Right lobe of liver (tissue), 6 donors: ENCODE data around the gene ATL2. TPM values are rescaled to one million over a fixed set of nuclear protein-coding genes. Genes with fewer than 3 reads are reported as not detected.

Experiments
- ATAC-seq, 4 donors: fragments of 200-7000 bp; cut with Tn5 transposase; one replicate each; pipeline ENCODE4 v1.9.1; 2020; ENCODE audit warnings: mild to moderate bottlenecking in 4 of 4, moderate library complexity in 4 of 4
- DNase-seq, 3 donors: peaks; one replicate each; pipeline ENCODE4 v3.0.0-alpha.2; 2020
- H3K27ac ChIP-seq, 3 donors: fragments of 200-600 bp; one replicate each; pipeline ENCODE4 v1.8.0; 2022
- H3K27me3 ChIP-seq, 2 donors: fragments of 200-600 bp; one replicate each; pipeline ENCODE4 v1.8.0; 2022
- H3K36me3 ChIP-seq, 4 donors: fragments of 200-600 bp; sonication (generic) in 1 of 4; one replicate each; pipeline versions ENCODE4 v1.5.1 to v1.8.0; 2017 to 2022; ENCODE audit warnings: control low read depth in 1 of 4
- H3K4me1 ChIP-seq, 4 donors: fragments of 200-600 bp; sonication (generic) in 1 of 4; one replicate each; pipeline versions ENCODE4 v1.5.1 to v1.8.0; 2017 to 2022; ENCODE audit warnings: control low read depth in 1 of 4
- H3K4me3 ChIP-seq, 3 donors: fragments of 200-600 bp; one replicate each; pipeline ENCODE4 v1.8.0; 2022
- H3K9me3 ChIP-seq, 4 donors: fragments of 200-600 bp; sonication (generic) in 1 of 4; one replicate each; pipeline versions ENCODE4 v1.5.1 to v1.8.0; 2017 to 2022; ENCODE audit warnings: control low read depth in 1 of 4
- POLR2A ChIP-seq: fragments of 450-650 bp; IDR thresholded peaks from one replicate; pipeline ENCODE4 v1.6.1; 2017; ENCODE audit warnings: antibody characterized with exemption, mild to moderate bottlenecking
- WGBS: methylation state at CpG from one replicate; pipeline ENCODE4 v1.1.6; 2018; ENCODE audit warnings: low coverage, low lambda C conversion rate; ENCODE audit not compliant: insufficient coverage; ENCODE audit errors: missing lambda C conversion rate; 5-methylcytosine and 5-hydroxymethylcytosine counted together
- intact Hi-C, 2 donors: fragments of 100-400 bp; cut with DNase I; formaldehyde crosslinking; loops; one replicate each; pipeline versions ENCODE4 v1.11.2 to v1.14.1; 2022
- total RNA-seq, 6 experiments: library from RNA; depleted of rRNA in 2 of 6; stranded (reverse); fragments of >200 nt in 2 of 6; fragmentation: NEBNext Ultra II Directional in 3 of 6; extraction: Animal tissue kit (Norgen Biotek cat#: 25700) in 3 of 6; gene quantifications; one replicate each; pipeline versions ENCODE4 v1.1.0 to v1.2.4, GENCODE V29; 2016 to 2023
- TF ChIP-seq, protein P1 (sequence below), 4 donors: fragments of 200-600 bp in 3 of 4; fragments of 450-650 bp in 1 of 4; IDR thresholded peaks; one replicate each; pipeline versions ENCODE4 v1.5.1 to v1.8.0; 2016 to 2022; ENCODE audit warnings: antibody characterized with exemption in 4 of 4, mild to moderate bottlenecking in 2 of 4
- donor health status: DM: no; HTN: yes; CAD: no.
- donor health status: DM: no; HTN: no; CAD: no.
- donor health status: DM: no; HTN: no; CAD: no.
- donor health status: DM: no; HTN: yes; CAD: no.
- donor health status: DM: no; HTN: yes; CAD: no.

Gene ATL2
- total RNA-seq, 6 experiments from 2014 or later: 39.1 to 57.5 (median 46.3) TPM

DNA sequence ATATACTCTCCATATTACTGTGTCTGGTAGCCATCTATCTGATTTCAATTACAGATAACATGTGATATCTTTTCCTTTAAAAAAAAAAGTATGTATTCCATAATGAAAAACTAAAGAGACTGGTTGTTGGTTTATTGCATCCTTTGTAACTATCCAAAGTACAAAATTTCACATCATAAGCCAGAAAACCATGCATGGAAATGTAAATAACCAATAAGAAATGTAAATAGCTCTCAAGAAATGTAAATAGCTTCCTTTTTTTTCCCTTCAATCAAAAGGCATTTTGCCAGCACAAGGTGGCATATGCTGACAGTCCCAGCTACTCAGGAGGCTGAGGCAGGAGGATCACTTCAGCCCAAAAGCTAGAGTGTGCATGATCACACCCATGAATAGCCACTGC, 59.3 kb downstream of the ATL2 start:
- TF ChIP-seq, protein P1, sequence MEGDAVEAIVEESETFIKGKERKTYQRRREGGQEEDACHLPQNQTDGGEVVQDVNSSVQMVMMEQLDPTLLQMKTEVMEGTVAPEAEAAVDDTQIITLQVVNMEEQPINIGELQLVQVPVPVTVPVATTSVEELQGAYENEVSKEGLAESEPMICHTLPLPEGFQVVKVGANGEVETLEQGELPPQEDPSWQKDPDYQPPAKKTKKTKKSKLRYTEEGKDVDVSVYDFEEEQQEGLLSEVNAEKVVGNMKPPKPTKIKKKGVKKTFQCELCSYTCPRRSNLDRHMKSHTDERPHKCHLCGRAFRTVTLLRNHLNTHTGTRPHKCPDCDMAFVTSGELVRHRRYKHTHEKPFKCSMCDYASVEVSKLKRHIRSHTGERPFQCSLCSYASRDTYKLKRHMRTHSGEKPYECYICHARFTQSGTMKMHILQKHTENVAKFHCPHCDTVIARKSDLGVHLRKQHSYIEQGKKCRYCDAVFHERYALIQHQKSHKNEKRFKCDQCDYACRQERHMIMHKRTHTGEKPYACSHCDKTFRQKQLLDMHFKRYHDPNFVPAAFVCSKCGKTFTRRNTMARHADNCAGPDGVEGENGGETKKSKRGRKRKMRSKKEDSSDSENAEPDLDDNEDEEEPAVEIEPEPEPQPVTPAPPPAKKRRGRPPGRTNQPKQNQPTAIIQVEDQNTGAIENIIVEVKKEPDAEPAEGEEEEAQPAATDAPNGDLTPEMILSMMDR (IDR thresholded peaks at IDR 0.05): no peak
- TF ChIP-seq POLR2A: no peak
- DNase-seq: no peak
- intact Hi-C loops: no loop called here
- Histone ChIP-seq H3K27me3 (no peaks in the 10 kb centered on the region), H3K4me3 (no peak overlapping the region), H3K36me3 (peaks cover 0 to 37% (median 11%) of the 10 kb centered on the region in 4 donors), H3K27ac (no peak overlapping the region), H3K4me1 (no peaks in the 10 kb centered on the region), H3K9me3 (no peaks in the 10 kb centered on the region)
- ATAC-seq: no peak

DNA sequence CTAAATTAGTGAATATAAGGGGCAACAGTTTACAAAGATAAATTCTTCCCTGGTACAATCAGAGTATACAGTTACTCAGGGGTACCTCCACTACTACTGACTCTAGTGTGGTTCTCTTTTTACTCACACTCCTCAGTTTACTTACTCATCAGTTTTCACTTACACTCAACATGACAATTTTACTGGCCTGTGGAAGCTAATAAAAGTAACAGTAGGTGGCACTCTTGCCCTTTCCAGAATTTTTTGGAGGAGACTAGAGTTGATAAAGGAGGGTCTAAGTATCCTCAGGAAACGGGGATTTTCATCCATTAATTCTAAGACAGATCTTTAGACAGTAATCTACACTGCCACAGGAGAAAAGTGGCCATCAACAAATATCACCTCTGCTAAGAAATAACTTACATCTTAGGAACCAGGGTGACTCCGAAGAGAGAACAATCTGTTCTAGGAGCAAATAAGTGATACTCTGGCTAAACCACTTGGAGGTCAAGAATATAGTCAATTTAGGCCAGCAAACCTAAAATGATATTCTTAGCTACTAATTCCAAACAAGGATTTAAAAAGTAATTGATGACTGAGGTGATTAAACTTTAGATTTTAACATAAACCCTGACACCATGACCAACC, 61.3 kb downstream of the ATL2 start:
- Histone ChIP-seq H3K9me3 (no peaks in the 10 kb centered on the region), H3K4me3 (no peak overlapping the region), H3K4me1 (no peaks in the 10 kb centered on the region), H3K36me3 (peaks cover 0 to 46% (median 16%) of the 10 kb centered on the region in 4 donors), H3K27me3 (no peaks in the 10 kb centered on the region), H3K27ac (no peak overlapping the region)
- intact Hi-C loops: no loop called here
- no peak for DNase-seq
- TF ChIP-seq POLR2A: no peak
- TF ChIP-seq, protein P1 (IDR thresholded peaks at IDR 0.05): peak; percentile 72 to 78 (median 76)
- WGBS: 51% methylated on average over 2 of the region's 2 CpGs
- ATAC-seq: peak; percentile 73 to 85 (median 78)

DNA sequence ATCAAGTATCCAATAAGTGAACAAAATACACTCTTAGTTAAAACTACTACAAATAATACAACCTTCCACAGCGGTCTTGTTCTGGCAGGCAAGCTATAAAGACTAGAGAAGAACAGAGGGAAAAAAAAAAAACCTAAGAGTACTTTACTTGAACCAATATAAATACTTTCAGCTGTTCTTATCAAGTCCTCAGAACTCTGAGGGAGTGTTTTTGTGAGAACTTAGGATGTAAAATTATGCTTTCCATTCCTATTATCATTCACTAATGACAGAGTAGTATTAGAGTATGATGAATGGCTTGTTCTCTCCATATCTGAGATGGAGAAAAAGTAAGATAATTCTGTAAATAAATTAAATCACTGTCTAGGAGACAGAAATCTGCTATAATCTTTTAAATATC, 68.3 kb downstream of the ATL2 start:
- Histone ChIP-seq H3K4me1 (no peaks in the 10 kb centered on the region), H3K9me3 (no peaks in the 10 kb centered on the region), H3K27ac (no peak overlapping the region), H3K36me3 (peaks cover 0 to 39% (median 15%) of the 10 kb centered on the region in 4 donors), H3K27me3 (no peaks in the 10 kb centered on the region), H3K4me3 (no peak overlapping the region)
- ATAC-seq (no peak), DNase-seq (no peak)
- no peak for TF ChIP-seq POLR2A
- TF ChIP-seq, protein P1 (IDR thresholded peaks at IDR 0.05): no peak
- WGBS: 100% methylated on average over 1 of the region's 1 CpG
- intact Hi-C loops: no loop called here

DNA sequence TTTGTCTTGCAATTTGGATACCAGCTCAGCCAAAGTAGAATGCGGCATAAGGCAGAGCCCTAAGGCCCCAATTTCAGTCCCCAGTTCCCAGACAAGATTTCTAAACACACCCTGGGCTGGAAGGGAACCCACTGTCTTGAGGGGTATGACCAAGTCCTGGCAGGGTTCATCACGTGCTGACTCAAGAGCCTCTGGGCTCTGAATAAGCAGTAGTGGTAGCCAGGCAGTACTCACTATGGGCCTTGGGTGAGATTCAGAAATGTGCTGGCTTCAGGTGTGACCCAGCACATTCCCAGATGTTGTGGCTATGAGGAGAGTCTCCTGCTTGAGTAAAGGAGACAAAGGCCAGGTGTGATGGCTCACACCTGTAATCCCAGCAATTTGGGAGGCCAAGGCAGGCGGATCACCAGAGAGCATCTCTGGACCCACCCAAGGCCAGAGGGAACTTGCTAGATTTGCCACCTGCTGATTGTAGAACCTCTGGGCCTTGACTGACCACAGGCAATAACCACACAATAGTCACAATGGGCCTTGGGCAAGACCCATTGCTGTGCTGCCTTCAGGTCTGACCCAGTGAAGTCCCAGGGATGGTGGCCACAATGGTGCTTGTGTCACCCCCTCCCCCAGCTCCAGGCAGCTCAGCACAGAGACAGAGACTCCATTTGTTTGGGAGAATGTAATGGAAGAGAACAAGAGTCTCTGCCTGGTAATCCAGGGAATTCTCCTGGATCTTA, 74.9 kb downstream of the ATL2 start:
- Histone ChIP-seq H3K36me3 (peaks cover 0 to 36% (median 11%) of the 10 kb centered on the region in 4 donors), H3K4me3 (no peak overlapping the region), H3K27ac (no peak overlapping the region), H3K9me3 (no peaks in the 10 kb centered on the region), H3K4me1 (no peaks in the 10 kb centered on the region), H3K27me3 (no peaks in the 10 kb centered on the region)
- TF ChIP-seq, protein P1 (IDR thresholded peaks at IDR 0.05): no peak
- no peak for TF ChIP-seq POLR2A
- 100% methylated on average over 2 of the region's 3 CpGs for WGBS
- DNase-seq (no peak), ATAC-seq (peak in 2 of 4 donors; percentile 10 to 21)
- intact Hi-C loops: no loop called here
